Smooth muscle cell (in vitro differentiated cells): ENCODE measurements around the gene ALMS1. TPM values are rescaled to one million over a fixed set of nuclear protein-coding genes. Genes with fewer than 3 reads are reported as not detected.
"Not testable (repeated sequence)": the region's sequence is repeated elsewhere in the genome, so short reads cannot be mapped to it uniquely, and the experiment has no call there.

ENCODE experiments used
- DNase-seq: peaks from one replicate; lab custom pipeline; 2025; ENCODE audit not compliant: unreplicated experiment; lab: John Stamatoyannopoulos, UW
- H2AFZ ChIP-seq: fragments of 200-600 bp; sonication (generic); 2 replicates; pipeline ENCODE4 v1.6.0; 2016; ENCODE audit warnings: antibody characterized with exemption, low read depth, mild to moderate bottlenecking
- H3F3A ChIP-seq: fragments of 200-600 bp; sonication (generic); 2 replicates; pipeline ENCODE4 v1.6.0; 2017; ENCODE audit warnings: antibody characterized with exemption, low read depth
- H3K27ac ChIP-seq: fragments of 200-600 bp; sonication (generic); 2 replicates; pipeline ENCODE4 v1.5.1; 2016; ENCODE audit warnings: low read depth, mild to moderate bottlenecking
- H3K27me3 ChIP-seq: fragments of 200-600 bp; sonication (generic); 2 replicates; pipeline ENCODE4 v1.6.1; 2016; ENCODE audit warnings: low read depth, mild to moderate bottlenecking
- H3K36me3 ChIP-seq: fragments of 200-600 bp; sonication (generic); 2 replicates; pipeline ENCODE4 v1.5.1; 2016; ENCODE audit warnings: low read depth
- H3K4me1 ChIP-seq: fragments of 200-600 bp; sonication (generic); 2 replicates; pipeline ENCODE4 v1.5.1; 2016; ENCODE audit warnings: low read depth
- H3K4me2 ChIP-seq: fragments of 200-600 bp; sonication (generic); 2 replicates; pipeline ENCODE4 v1.6.0; 2016; ENCODE audit warnings: mild to moderate bottlenecking
- H3K4me3 ChIP-seq: fragments of 200-600 bp; sonication (generic); 2 replicates; pipeline ENCODE4 v1.5.1; 2016; ENCODE audit warnings: mild to moderate bottlenecking
- H3K79me2 ChIP-seq: fragments of 200-600 bp; sonication (generic); 2 replicates; pipeline ENCODE4 v1.6.0; 2016; ENCODE audit warnings: low read depth, mild to moderate bottlenecking
- H3K9ac ChIP-seq: fragments of 200-600 bp; sonication (generic); 2 replicates; pipeline ENCODE4 v1.6.0; 2016; ENCODE audit warnings: low read depth
- H3K9me3 ChIP-seq: fragments of 200-600 bp; sonication (generic); replicated peaks from 2 replicates; pipeline ENCODE4 v1.5.1; 2016; ENCODE audit warnings: low read depth
- H4K20me1 ChIP-seq: fragments of 200-600 bp; sonication (generic); 2 replicates; pipeline ENCODE4 v1.6.0; 2016; ENCODE audit warnings: low read depth
- CTCF ChIP-seq: fragments of 200-600 bp; sonication (generic); IDR thresholded peaks from 2 replicates; pipeline ENCODE4 v1.5.1; 2017; ENCODE audit warnings: borderline replicate concordance, mild to moderate bottlenecking, antibody characterized with exemption; ENCODE audit not compliant: insufficient read depth, poor library complexity, severe bottlenecking
- WGBS: methylation state at CpG from one replicate; pipeline ENCODE4 v1.1.7; 2016; ENCODE audit warnings: low lambda C conversion rate; 5-methylcytosine and 5-hydroxymethylcytosine counted together
- polyA plus RNA-seq: library from polyadenylated mRNA; unstranded; fragments of >200 nt; fragmentation: Nextera tagmentation; extraction: Ambion mirVana; gene quantifications from 2 replicates; pipeline ENCODE4 v1.2.1, GENCODE V29; 2016
- total RNA-seq: library from RNA; depleted of rRNA; stranded (reverse); fragments of >200 nt; gene quantifications from 2 replicates; pipeline ENCODE4 v1.2.3, GENCODE V29; 2014

Gene ALMS1
- total and polyA plus RNA-seq, 2 experiments from 2014 or later = 2.3 to 19.6 TPM

GRCh38 chr2:73588177-73588576 is 202.5 kb downstream of the ALMS1 start:
- H2AFZ ChIP-seq = no peak overlapping the region
- no peak overlapping the region for H3K4me3 ChIP-seq
- H3K4me1 ChIP-seq = no peaks in the 10 kb centered on the region
- H3F3A ChIP-seq = no peaks in the 10 kb centered on the region
- H3K27me3 ChIP-seq = no peaks in the 10 kb centered on the region
- H3K4me2 ChIP-seq = no peak overlapping the region
- H3K27ac ChIP-seq = no peak overlapping the region
- WGBS = 26% methylated on average over 4 of the region's 4 CpGs
- no peak for TF ChIP-seq CTCF
- DNase-seq = no peak
- H3K9me3 ChIP-seq = no peaks in the 10 kb centered on the region
- no peaks in the 10 kb centered on the region for H3K36me3 ChIP-seq
- no peaks in the 10 kb centered on the region for H4K20me1 ChIP-seq
- H3K79me2 ChIP-seq = no peaks in the 10 kb centered on the region
- no peak overlapping the region for H3K9ac ChIP-seq

- DNase-seq = no peak
- no peak for TF ChIP-seq CTCF
- Histone ChIP-seq H3K9ac (no peak overlapping the region), H4K20me1 (no peaks in the 10 kb centered on the region), H3K27me3 (no peaks in the 10 kb centered on the region), H3K27ac (no peak overlapping the region), H2AFZ (no peak overlapping the region), H3K4me3 (no peak overlapping the region), H3K9me3 (no peaks in the 10 kb centered on the region), H3K79me2 (no peaks in the 10 kb centered on the region), H3K4me1 (no peaks in the 10 kb centered on the region), H3F3A (no peaks in the 10 kb centered on the region), H3K4me2 (no peak overlapping the region), H3K36me3 (no peaks in the 10 kb centered on the region)
- WGBS = 92% methylated on average over 2 of the region's 2 CpGs
Observed at GRCh38 chr2:73593680-73594079, 208.0 kb downstream of the ALMS1 start.

GRCh38 chr2:73594251-73594650 is 208.6 kb downstream of the ALMS1 start:
- H3K27me3 ChIP-seq = no peaks in the 10 kb centered on the region
- H3K9me3 ChIP-seq = no peaks in the 10 kb centered on the region
- H3K27ac ChIP-seq = no peak overlapping the region
- no peaks in the 10 kb centered on the region for H3F3A ChIP-seq
- H3K79me2 ChIP-seq = no peaks in the 10 kb centered on the region
- no peak for TF ChIP-seq CTCF
- H3K4me2 ChIP-seq = no peak overlapping the region
- 95% methylated on average over 2 of the region's 2 CpGs for WGBS
- no peak overlapping the region for H2AFZ ChIP-seq
- no peaks in the 10 kb centered on the region for H3K36me3 ChIP-seq
- H3K4me1 ChIP-seq = no peaks in the 10 kb centered on the region
- H4K20me1 ChIP-seq = no peaks in the 10 kb centered on the region
- H3K9ac ChIP-seq = no peak overlapping the region
- H3K4me3 ChIP-seq = no peak overlapping the region
- no peak for DNase-seq

GRCh38 chr2:73601780-73602179 is 216.1 kb downstream of the ALMS1 start:
- Histone ChIP-seq H2AFZ (no peak overlapping the region), H3K27me3 (no peaks in the 10 kb centered on the region), H3K27ac (no peak overlapping the region), H3K4me2 (no peak overlapping the region), H3K9ac (no peak overlapping the region), H3K9me3 (no peaks in the 10 kb centered on the region), H3K79me2 (no peaks in the 10 kb centered on the region), H3K4me1 (no peaks in the 10 kb centered on the region), H3K4me3 (no peak overlapping the region), H3F3A (no peaks in the 10 kb centered on the region), H3K36me3 (no peaks in the 10 kb centered on the region), H4K20me1 (no peaks in the 10 kb centered on the region)
- no peak for TF ChIP-seq CTCF
- DNase-seq = no peak
- WGBS = 88% methylated on average over 5 of the region's 5 CpGs

GRCh38 chr2:73603099-73603588 is 217.5 kb downstream of the ALMS1 start:
- not testable (repeated sequence) for H3K27ac ChIP-seq, H2AFZ ChIP-seq, H4K20me1 ChIP-seq, H3K4me1 ChIP-seq, H3K4me3 ChIP-seq, H3K9me3 ChIP-seq, H3K36me3 ChIP-seq, H3K79me2 ChIP-seq, H3K9ac ChIP-seq, H3K4me2 ChIP-seq, H3F3A ChIP-seq, DNase-seq, H3K27me3 ChIP-seq
- 79% methylated on average over 4 of the region's 4 CpGs for WGBS

GRCh38 chr2:73604589-73604988 is 219.0 kb downstream of the ALMS1 start:
- not testable (repeated sequence) for H3F3A ChIP-seq, H3K36me3 ChIP-seq, H3K79me2 ChIP-seq, H2AFZ ChIP-seq, H3K4me1 ChIP-seq, H3K4me3 ChIP-seq, H4K20me1 ChIP-seq, H3K9me3 ChIP-seq, H3K9ac ChIP-seq, DNase-seq, H3K27me3 ChIP-seq, H3K27ac ChIP-seq, H3K4me2 ChIP-seq
- WGBS = 96% methylated on average over 2 of the region's 2 CpGs
